SK-N-SH (cell line): ENCODE measurements around the gene HEBP2.

Source experiments
- ELF1 ChIP-seq: IDR thresholded peaks from 2 replicates; pipeline ENCODE4 v1.4.0; 2012
- EP300 ChIP-seq, 2 experiments: IDR thresholded peaks; 2 replicates each; pipeline versions ENCODE4 v1.4.0 to v1.6.1; 2012; ENCODE audit warnings: borderline replicate concordance in 1 of 2, low read depth in 1 of 2, low read length in 1 of 2
- POLR2AphosphoS5 ChIP-seq: IDR thresholded peaks from 2 replicates; pipeline ENCODE4 v1.6.1; 2012; ENCODE audit warnings: low read depth, low read length
- SMC3 ChIP-seq: IDR thresholded peaks from 2 replicates; pipeline ENCODE4 v1.6.1; 2012; ENCODE audit warnings: low read depth, low read length, improper control_type of control experiment
- TEAD4 ChIP-seq: IDR thresholded peaks from 2 replicates; pipeline ENCODE4 v1.4.0; 2012; ENCODE audit warnings: mild to moderate bottlenecking, borderline replicate concordance; ENCODE audit not compliant: insufficient read depth
- TF ChIP-seq, protein P1 (sequence below): fragments of 200-600 bp; sonication (generic); IDR thresholded peaks from 2 replicates; pipeline ENCODE4 v1.6.1; 2017; ENCODE audit warnings: antibody characterized with exemption, mild to moderate bottlenecking, moderate library complexity

DNA sequence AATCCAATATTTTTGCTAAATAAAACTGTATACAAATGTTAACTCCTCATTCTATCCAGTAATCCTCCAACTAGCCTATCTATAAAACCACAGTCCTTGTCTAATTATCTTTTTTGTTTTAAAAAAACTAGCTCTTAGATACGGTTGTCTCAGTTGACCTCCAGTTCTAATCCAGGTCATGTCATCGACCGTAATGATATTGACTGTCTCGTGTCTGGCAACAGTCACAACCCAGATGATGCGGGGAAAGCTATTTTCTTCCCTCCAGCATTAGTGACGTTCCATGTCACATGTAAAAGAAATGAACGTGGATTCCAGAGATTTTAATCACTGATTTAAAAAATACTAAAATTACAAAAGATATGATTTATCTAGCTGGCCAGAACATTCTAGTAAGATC lies 35.5 kb downstream of the HEBP2 start:
- TF ChIP-seq, protein P1, sequence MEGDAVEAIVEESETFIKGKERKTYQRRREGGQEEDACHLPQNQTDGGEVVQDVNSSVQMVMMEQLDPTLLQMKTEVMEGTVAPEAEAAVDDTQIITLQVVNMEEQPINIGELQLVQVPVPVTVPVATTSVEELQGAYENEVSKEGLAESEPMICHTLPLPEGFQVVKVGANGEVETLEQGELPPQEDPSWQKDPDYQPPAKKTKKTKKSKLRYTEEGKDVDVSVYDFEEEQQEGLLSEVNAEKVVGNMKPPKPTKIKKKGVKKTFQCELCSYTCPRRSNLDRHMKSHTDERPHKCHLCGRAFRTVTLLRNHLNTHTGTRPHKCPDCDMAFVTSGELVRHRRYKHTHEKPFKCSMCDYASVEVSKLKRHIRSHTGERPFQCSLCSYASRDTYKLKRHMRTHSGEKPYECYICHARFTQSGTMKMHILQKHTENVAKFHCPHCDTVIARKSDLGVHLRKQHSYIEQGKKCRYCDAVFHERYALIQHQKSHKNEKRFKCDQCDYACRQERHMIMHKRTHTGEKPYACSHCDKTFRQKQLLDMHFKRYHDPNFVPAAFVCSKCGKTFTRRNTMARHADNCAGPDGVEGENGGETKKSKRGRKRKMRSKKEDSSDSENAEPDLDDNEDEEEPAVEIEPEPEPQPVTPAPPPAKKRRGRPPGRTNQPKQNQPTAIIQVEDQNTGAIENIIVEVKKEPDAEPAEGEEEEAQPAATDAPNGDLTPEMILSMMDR: no peak
- no peak for TF ChIP-seq TEAD4
- TF ChIP-seq POLR2AphosphoS5: no peak
- TF ChIP-seq SMC3: no peak
- no peak for TF ChIP-seq EP300 (IDR thresholded peaks at IDR 0.05; ENCODE audit: borderline replicate concordance in 1 of 2, low read depth in 1 of 2, low read length in 1 of 2)
- no peak for TF ChIP-seq ELF1
